Keratinocyte (primary cell): ENCODE results near the gene TUBA1B.

ENCODE experiments used
- CTCF ChIP-seq, 3 experiments: IDR thresholded peaks in 1 of 3; conservative IDR thresholded peaks in 1 of 3; optimal IDR thresholded peaks in 1 of 3; 2 replicates in 2 of 3; 3 replicates in 1 of 3; pipeline versions ENCODE3 to v1.5.1; 2011; ENCODE audit warnings: low read length in 3 of 3, mild to moderate bottlenecking in 3 of 3, moderate library complexity in 2 of 3, control low read depth in 1 of 3, inconsistent platforms in 1 of 3; ENCODE audit not compliant: insufficient read depth in 2 of 3; ENCODE audit errors: extremely low read depth in 1 of 3
- EZH2 ChIP-seq: IDR thresholded peaks from one replicate; pipeline ENCODE4 v1.6.1; 2012; ENCODE audit warnings: inconsistent platforms, mild to moderate bottlenecking, low read length, moderate library complexity

GRCh38 chr12:49131051-49131893 lies at the start of gene TUBA1B:
- TF ChIP-seq CTCF (optimal IDR thresholded peaks at IDR 0.05 in 1 of 3, IDR thresholded peaks at IDR 0.05 in 1 of 3, conservative IDR thresholded peaks at IDR 0.05 in 1 of 3; ENCODE audit: extremely low read depth in 1 of 3, insufficient read depth in 2 of 3, low read length in 3 of 3), result no peak
- no peak for TF ChIP-seq EZH2
